ENCODE measurements around the gene CARM1. TPM values are rescaled to one million over a fixed set of nuclear protein-coding genes. Genes with fewer than 3 reads are reported as not detected.
A peak's percentile ranks its signal among the peaks of the same experiment; 100 is the strongest.

Gene CARM1
- total RNA-seq, 1 experiment from 2014 or later: 103 TPM

- no peak overlapping the region for H3K4me3 ChIP-seq (replicated peaks in 1 of 2; ENCODE audit: low read depth in 1 of 2, low read length in 2 of 2)
- intact Hi-C loops (cut with micrococcal nuclease): no loop called here
- POLR2A ChIA-PET: no interaction called here
Observed at GRCh38 chr19:10964903-10965302, 93.5 kb downstream of the CARM1 start.

GRCh38 chr19:10965398-10965797 is 94.0 kb downstream of the CARM1 start:
- CTCF ChIA-PET: interaction anchor here (0.8 kb wide), 1 partner anchor 11 kb away, joined by 3 read pairs; no protein-coding TSS in a partner anchor
- peaks cover 90% of the 10 kb centered on the region for H3K79me2 ChIP-seq (ENCODE audit: insufficient read depth, low read length)
- H3K4me1 ChIP-seq (ENCODE audit: control insufficient read depth in 1 of 2, insufficient read depth in 2 of 2, low read length in 2 of 2): peaks cover 25 to 40% of the 10 kb centered on the region in 2 experiments
- peaks cover 13% of the 10 kb centered on the region; the same call in 1 of the 2 replicates for H4K20me1 ChIP-seq (ENCODE audit: insufficient read depth)
- peaks cover 3 to 6% of the 10 kb centered on the region in 2 experiments; a peak in 2 of 4 replicates for H3K36me3 ChIP-seq (ENCODE audit: control insufficient read depth in 1 of 2, insufficient read depth in 2 of 2, low read length in 2 of 2)
- TF ChIP-seq JUND (IDR thresholded peaks at IDR 0.05): no peak
- no peak for TF ChIP-seq MAX (IDR thresholded peaks at IDR 0.05)
- TF ChIP-seq, protein P1, sequence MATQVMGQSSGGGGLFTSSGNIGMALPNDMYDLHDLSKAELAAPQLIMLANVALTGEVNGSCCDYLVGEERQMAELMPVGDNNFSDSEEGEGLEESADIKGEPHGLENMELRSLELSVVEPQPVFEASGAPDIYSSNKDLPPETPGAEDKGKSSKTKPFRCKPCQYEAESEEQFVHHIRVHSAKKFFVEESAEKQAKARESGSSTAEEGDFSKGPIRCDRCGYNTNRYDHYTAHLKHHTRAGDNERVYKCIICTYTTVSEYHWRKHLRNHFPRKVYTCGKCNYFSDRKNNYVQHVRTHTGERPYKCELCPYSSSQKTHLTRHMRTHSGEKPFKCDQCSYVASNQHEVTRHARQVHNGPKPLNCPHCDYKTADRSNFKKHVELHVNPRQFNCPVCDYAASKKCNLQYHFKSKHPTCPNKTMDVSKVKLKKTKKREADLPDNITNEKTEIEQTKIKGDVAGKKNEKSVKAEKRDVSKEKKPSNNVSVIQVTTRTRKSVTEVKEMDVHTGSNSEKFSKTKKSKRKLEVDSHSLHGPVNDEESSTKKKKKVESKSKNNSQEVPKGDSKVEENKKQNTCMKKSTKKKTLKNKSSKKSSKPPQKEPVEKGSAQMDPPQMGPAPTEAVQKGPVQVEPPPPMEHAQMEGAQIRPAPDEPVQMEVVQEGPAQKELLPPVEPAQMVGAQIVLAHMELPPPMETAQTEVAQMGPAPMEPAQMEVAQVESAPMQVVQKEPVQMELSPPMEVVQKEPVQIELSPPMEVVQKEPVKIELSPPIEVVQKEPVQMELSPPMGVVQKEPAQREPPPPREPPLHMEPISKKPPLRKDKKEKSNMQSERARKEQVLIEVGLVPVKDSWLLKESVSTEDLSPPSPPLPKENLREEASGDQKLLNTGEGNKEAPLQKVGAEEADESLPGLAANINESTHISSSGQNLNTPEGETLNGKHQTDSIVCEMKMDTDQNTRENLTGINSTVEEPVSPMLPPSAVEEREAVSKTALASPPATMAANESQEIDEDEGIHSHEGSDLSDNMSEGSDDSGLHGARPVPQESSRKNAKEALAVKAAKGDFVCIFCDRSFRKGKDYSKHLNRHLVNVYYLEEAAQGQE (IDR thresholded peaks at IDR 0.05; ENCODE audit: low read depth): no peak
- TF ChIP-seq ZFX (IDR thresholded peaks at IDR 0.05): no peak
- no peak for TF ChIP-seq EGR1 (IDR thresholded peaks at IDR 0.05; ENCODE audit: low read depth)
- no peak for TF ChIP-seq ATF3 (IDR thresholded peaks at IDR 0.05)
- TF ChIP-seq FOSL1 (IDR thresholded peaks at IDR 0.05; ENCODE audit: low read depth): no peak
- RAD21 ChIA-PET (ENCODE audit: low non-redundant PET in 1 of 2, low total read pairs in 2 of 2, uncharacterized antibody in 2 of 2, unreplicated experiment in 2 of 2): no interaction called here
- H3K9ac ChIP-seq (ENCODE audit: low read length): no peak overlapping the region
- intact Hi-C loops (cut with micrococcal nuclease): no loop called here
- no peak overlapping the region for H2AFZ ChIP-seq (ENCODE audit: low read depth, low read length, poor library complexity, severe bottlenecking)
- no peaks in the 10 kb centered on the region for H3K27me3 ChIP-seq (ENCODE audit: insufficient read depth, low read length)
- no TSS peak for BruUV-seq (replicated peaks)
- DNase-seq (ENCODE audit: low read depth, low spot score) (no peak), ATAC-seq (no peak)
- H3K9me2 ChIP-seq (ENCODE audit: insufficient read depth): no peaks in the 10 kb centered on the region
- H3K9me3 ChIP-seq (ENCODE audit: control insufficient read depth in 1 of 2, insufficient read depth in 1 of 2, low read depth in 1 of 2, low read length in 2 of 2): no peaks in the 10 kb centered on the region
- no peak overlapping the region for H3K4me2 ChIP-seq (ENCODE audit: low read length)
- H3K27ac ChIP-seq (ENCODE audit: low read depth, low read length): no peak overlapping the region
- no peak overlapping the region for H3K4me3 ChIP-seq (replicated peaks in 1 of 2; ENCODE audit: low read depth in 1 of 2, low read length in 2 of 2)
- POLR2A ChIA-PET: no interaction called here

More at GRCh38 chr19:10964903-10965302, 93.5 kb downstream of the CARM1 start:
- H3K9me3 ChIP-seq (ENCODE audit: control insufficient read depth in 1 of 2, insufficient read depth in 1 of 2, low read depth in 1 of 2, low read length in 2 of 2): no peaks in the 10 kb centered on the region
- H3K9me2 ChIP-seq (ENCODE audit: insufficient read depth): no peaks in the 10 kb centered on the region
- peaks cover 13% of the 10 kb centered on the region; the same call in 1 of the 2 replicates for H4K20me1 ChIP-seq (ENCODE audit: insufficient read depth)
- peaks cover 85% of the 10 kb centered on the region for H3K79me2 ChIP-seq (ENCODE audit: insufficient read depth, low read length)
- RAD21 ChIA-PET (ENCODE audit: low non-redundant PET in 1 of 2, low total read pairs in 2 of 2, uncharacterized antibody in 2 of 2, unreplicated experiment in 2 of 2): no interaction called here
- H3K9ac ChIP-seq (ENCODE audit: low read length): no peak overlapping the region
- no peak for TF ChIP-seq SIN3A (IDR thresholded peaks at IDR 0.05; ENCODE audit: low read depth)
- peak in 1 of 3 experiments; percentile 56; a peak in 2 of 6 replicates for TF ChIP-seq CTCF (IDR thresholded peaks at IDR 0.05 in 2 of 3, conservative IDR thresholded peaks at IDR 0.05 in 1 of 3; ENCODE audit: borderline replicate concordance in 1 of 3, insufficient read depth in 1 of 3, low read depth in 2 of 3, low read length in 2 of 3)
- peak; percentile 20; the same call in 1 of the 2 replicates for TF ChIP-seq CBX3 (IDR thresholded peaks at IDR 0.05; ENCODE audit: low read depth)
- no peak overlapping the region for H2AFZ ChIP-seq (ENCODE audit: low read depth, low read length, poor library complexity, severe bottlenecking)
- H3K27ac ChIP-seq (ENCODE audit: low read depth, low read length): no peak overlapping the region
- H3K27me3 ChIP-seq (ENCODE audit: insufficient read depth, low read length): no peaks in the 10 kb centered on the region
- no peak for ATAC-seq
- H3K4me1 ChIP-seq (ENCODE audit: control insufficient read depth in 1 of 2, insufficient read depth in 2 of 2, low read length in 2 of 2): peaks cover 25 to 44% of the 10 kb centered on the region in 2 experiments
- no peak overlapping the region for H3K4me2 ChIP-seq (ENCODE audit: low read length)
- peaks cover 3 to 6% of the 10 kb centered on the region in 2 experiments; a peak in 2 of 4 replicates for H3K36me3 ChIP-seq (ENCODE audit: control insufficient read depth in 1 of 2, insufficient read depth in 2 of 2, low read length in 2 of 2)
- DNase-seq (ENCODE audit: low read depth, low spot score): no peak
- no TSS peak for BruUV-seq (replicated peaks)
- CTCF ChIA-PET: interaction anchor here (0.8 kb wide), 1 partner anchor 12 kb away, joined by 3 read pairs; no protein-coding TSS in a partner anchor
